MCF 10A (cell line): ENCODE measurements around the gene ADK. TPM values are rescaled to one million over a fixed set of nuclear protein-coding genes. Genes with fewer than 3 reads are reported as not detected.
"Not testable (repeated sequence)": the region's sequence is repeated elsewhere in the genome, so short reads cannot be mapped to it uniquely, and the experiment has no call there.

Experiments
- BruUV-seq: library from RNA; stranded (reverse); fragments of 400-500 nt; replicated peaks from 2 replicates; lab custom pipeline; 2021; lab: Mats Ljungman, UMichigan
- CTCF ChIA-PET: fragments of 300-600 bp; sonication (Branson Sonifier 250); formaldehyde crosslinking; extraction: SDS; loops from one replicate; lab custom pipeline; 2021; ENCODE audit warnings: antibody characterized with exemption, inconsistent platforms; lab: Yijun Ruan, JAX
- POLR2A ChIA-PET: fragments of 300-600, 350-650 bp; sonication (Branson Sonifier 250); formaldehyde crosslinking; extraction: SDS; loops from one replicate; lab custom pipeline; 2020; ENCODE audit warnings: antibody characterized with exemption, inconsistent platforms; lab: Yijun Ruan, JAX
- DNase-seq: peaks from one replicate; pipeline ENCODE4 v3.0.0-alpha.2; 2018; ENCODE audit not compliant: unreplicated experiment
- H3K27ac Mint-ChIP-seq: one replicate; pipeline ENCODE4 v1.8.0; 2022; ENCODE audit warnings: mild to moderate bottlenecking, low read depth, mixed read lengths; ENCODE audit not compliant: unreplicated experiment
- H3K27me3 Mint-ChIP-seq: one replicate; pipeline ENCODE4 v1.8.0; 2022; ENCODE audit warnings: mixed read lengths; ENCODE audit not compliant: insufficient read depth, unreplicated experiment
- H3K36me3 Mint-ChIP-seq: one replicate; pipeline ENCODE4 v1.8.0; 2022; ENCODE audit warnings: mild to moderate bottlenecking, moderate library complexity, mixed read lengths; ENCODE audit not compliant: insufficient read depth, unreplicated experiment
- H3K4me1 Mint-ChIP-seq: one replicate; pipeline ENCODE4 v1.8.0; 2022; ENCODE audit warnings: mixed read lengths; ENCODE audit not compliant: insufficient read depth, unreplicated experiment
- H3K4me3 Mint-ChIP-seq: one replicate; pipeline ENCODE4 v1.8.0; 2022; ENCODE audit warnings: mild to moderate bottlenecking, moderate library complexity, mixed read lengths; ENCODE audit not compliant: unreplicated experiment
- H3K9me3 Mint-ChIP-seq: one replicate; pipeline ENCODE4 v1.8.0; 2022; ENCODE audit warnings: mixed read lengths; ENCODE audit not compliant: unreplicated experiment
- CTCF ChIP-seq: fragments of 200-600 bp; IDR thresholded peaks from one replicate; pipeline ENCODE4 v1.8.0; 2022; ENCODE audit warnings: antibody characterized with exemption, mild to moderate bottlenecking; ENCODE audit not compliant: unreplicated experiment
- intact Hi-C: fragments of 100-400 bp; cut with micrococcal nuclease; formaldehyde crosslinking; loops from 2 replicates; pipeline ENCODE4 v1.14.1; 2022
- total RNA-seq: library from RNA; stranded (reverse); gene quantifications from 2 replicates; pipeline ENCODE4 v1.2.3, GENCODE V29; 2022

ADK gene
- total RNA-seq, 1 experiment from 2014 or later: 98.6 TPM

- intact Hi-C loops: no loop called here
- POLR2A ChIA-PET: interaction anchor here (0.8 to 1.6 kb wide), 4 partner anchors 11 to 18 kb away, joined by 3 to 5 read pairs (median 4); no protein-coding TSS in a partner anchor
- CTCF ChIA-PET: interaction anchor here (0.6 kb wide), 1 partner anchor 17 kb away, joined by 3 read pairs; no protein-coding TSS in a partner anchor
- Mint-ChIP-seq H3K9me3 (no peaks in the 10 kb centered on the region), H3K4me1 (peaks cover 11% of the 10 kb centered on the region), H3K27ac (no peak overlapping the region), H3K27me3 (no peaks in the 10 kb centered on the region), H3K36me3 (peaks cover 6% of the 10 kb centered on the region), H3K4me3 (no peak overlapping the region)
- BruUV-seq: no TSS peak
- no peak for TF ChIP-seq CTCF
- DNase-seq: no peak
Observed at GRCh38 chr10:74207691-74208480, 56.9 kb downstream of the ADK start.

- H3K27me3 Mint-ChIP-seq: no peaks in the 10 kb centered on the region
- no TSS peak for BruUV-seq
Observed at GRCh38 chr10:74208997-74209396, 58.0 kb downstream of the ADK start.

GRCh38 chr10:74213019-74213418 is 62.0 kb downstream of the ADK start:
- TSS peak; percentile 66 for BruUV-seq
- Mint-ChIP-seq H3K4me1 (peaks cover 12% of the 10 kb centered on the region), H3K27me3 (no peaks in the 10 kb centered on the region), H3K27ac (no peak overlapping the region), H3K4me3 (no peak overlapping the region), H3K9me3 (no peaks in the 10 kb centered on the region), H3K36me3 (peaks cover 17% of the 10 kb centered on the region)
- intact Hi-C loops: loop anchor here (1.0 to 2.0 kb wide), 2 partner anchors 36 to 62 kb away; partner anchors contain the start of gene ADK
- DNase-seq: no peak
- POLR2A ChIA-PET: interaction anchor here (1.0 to 3.0 kb wide), 8 partner anchors 10 to 62 kb away, joined by 4 to 20 read pairs (median 8); partner anchors contain the start of genes ADK and AP3M1
- CTCF ChIA-PET: interaction anchor here (0.6 to 2.5 kb wide), 15 partner anchors 9 to 959 kb away, joined by 3 to 14 read pairs (median 6); partner anchors contain the start of genes ADK and AP3M1
- TF ChIP-seq CTCF: no peak

More at GRCh38 chr10:74208997-74209396, 58.0 kb downstream of the ADK start:
- intact Hi-C loops: no loop called here
- ChIA-PET POLR2A (interaction anchor here (1.3 to 1.6 kb wide), 2 partner anchors 15 kb away, joined by 3 to 5 read pairs; no protein-coding TSS in a partner anchor), CTCF (no interaction called here)
- no peak overlapping the region for H3K27ac Mint-ChIP-seq
- DNase-seq: no peak
- no peaks in the 10 kb centered on the region for H3K9me3 Mint-ChIP-seq
- peaks cover 18% of the 10 kb centered on the region for H3K4me1 Mint-ChIP-seq
- H3K4me3 Mint-ChIP-seq: no peak overlapping the region
- peaks cover 6% of the 10 kb centered on the region for H3K36me3 Mint-ChIP-seq
- TF ChIP-seq CTCF: no peak

- Mint-ChIP-seq H3K9me3 (no peaks in the 10 kb centered on the region), H3K36me3 (peaks cover 17% of the 10 kb centered on the region), H3K4me3 (no peak overlapping the region), H3K27ac (no peak overlapping the region), H3K4me1 (peaks cover 12% of the 10 kb centered on the region), H3K27me3 (no peaks in the 10 kb centered on the region)
- DNase-seq: peak; percentile 68
- peak; percentile 49 for TF ChIP-seq CTCF
- intact Hi-C loops: loop anchor here (1.0 to 2.0 kb wide), 2 partner anchors 37 to 62 kb away; partner anchors contain the start of gene ADK
- ChIA-PET CTCF (interaction anchor here (0.6 to 2.5 kb wide), 21 partner anchors 10 to 974 kb away, joined by 3 to 14 read pairs (median 4); partner anchors contain the start of genes ADK and AP3M1), POLR2A (interaction anchor here (0.8 to 3.0 kb wide), 8 partner anchors 10 to 63 kb away, joined by 3 to 20 read pairs (median 7); partner anchors contain the start of genes ADK and AP3M1)
- BruUV-seq: no TSS peak
Observed at GRCh38 chr10:74213571-74214162, 62.6 kb downstream of the ADK start.

GRCh38 chr10:74217110-74217509 is 66.1 kb downstream of the ADK start:
- H3K27me3 Mint-ChIP-seq, CTCF ChIA-PET, intact Hi-C loops, H3K9me3 Mint-ChIP-seq, POLR2A ChIA-PET, H3K4me3 Mint-ChIP-seq, H3K27ac Mint-ChIP-seq, DNase-seq, BruUV-seq: not testable (repeated sequence)
- H3K36me3 Mint-ChIP-seq: peaks cover 11% of the 10 kb centered on the region
- peaks cover 12% of the 10 kb centered on the region for H3K4me1 Mint-ChIP-seq
